Skin epidermis (tissue), 12 donors: ENCODE data around the gene PACRG.

Experiments used
- H3K27ac ChIP-seq, 21 experiments: fragments of 200-600 bp; sonication (generic) in 11 of 21; one replicate each; pipeline ENCODE4 v1.5.0; 2020; ENCODE audit warnings: mild to moderate bottlenecking in 3 of 21, inconsistent platforms in 2 of 21, moderate library complexity in 2 of 21
- H3K4me3 ChIP-seq, 7 experiments: fragments of 200-600 bp; sonication (generic) in 2 of 7; one replicate each; pipeline ENCODE4 v1.5.0; 2020; ENCODE audit warnings: inconsistent platforms in 2 of 7, mild to moderate bottlenecking in 2 of 7, moderate library complexity in 1 of 7

Gene PACRG

GRCh38 chr6:162854734-162855191, 127.0 kb downstream of the PACRG start:
- H3K4me3 ChIP-seq, result no peak overlapping the region
- H3K27ac ChIP-seq, result no peak overlapping the region

GRCh38 chr6:162856885-162857284, 129.1 kb downstream of the PACRG start:
- peak overlapping the region in 9 of 21 experiments; percentile 11 to 56 (median 40) for H3K27ac ChIP-seq
- peak overlapping the region in 1 of 7 experiments; percentile 19 for H3K4me3 ChIP-seq

DNA sequence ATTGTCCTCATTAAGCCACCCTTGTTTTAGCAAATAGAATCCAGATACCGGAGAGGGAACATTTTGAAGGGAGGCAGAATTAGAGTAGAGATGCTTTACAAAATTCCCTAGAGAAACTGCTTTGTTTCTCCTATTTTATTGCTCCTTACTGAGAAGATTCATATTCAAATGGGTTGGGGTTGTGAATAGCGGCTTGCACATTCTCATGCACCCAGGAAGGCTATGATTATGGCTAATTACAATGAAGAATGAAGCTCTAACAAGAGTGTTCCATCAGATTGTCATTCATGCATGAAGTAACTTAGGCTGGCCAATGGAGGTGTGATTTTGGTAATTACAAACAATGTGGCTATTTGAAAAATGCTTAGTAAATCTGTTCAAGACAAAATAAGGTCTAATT, 129.6 kb downstream of the PACRG start:
- Histone ChIP-seq H3K4me3 (peak overlapping the region in 1 of 7 experiments; percentile 19), H3K27ac (peak overlapping the region in 9 of 21 experiments; percentile 11 to 56 (median 40))

DNA sequence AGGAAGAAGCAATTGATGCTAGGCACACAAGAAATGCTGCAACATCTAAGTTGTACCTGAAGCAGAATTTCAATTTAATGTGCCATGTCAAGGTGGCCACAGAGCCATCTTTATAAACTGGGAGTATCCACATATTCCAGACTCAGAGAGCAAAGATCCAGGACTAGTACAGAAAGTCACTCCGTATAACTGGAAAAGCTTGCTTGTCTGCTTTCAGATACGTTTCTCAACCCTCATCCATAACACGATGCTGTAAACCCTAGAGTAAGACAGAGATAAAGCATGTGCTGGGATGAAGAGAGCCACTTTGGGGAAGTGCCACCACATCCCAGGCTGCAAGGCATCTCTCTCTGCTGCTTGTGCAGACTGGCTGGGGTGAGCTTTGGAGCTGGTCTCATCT, 134.7 kb downstream of the PACRG start:
- Histone ChIP-seq H3K4me3 (no peak overlapping the region), H3K27ac (no peak overlapping the region)

- Histone ChIP-seq H3K27ac (no peak overlapping the region), H3K4me3 (no peak overlapping the region)
Observed at GRCh38 chr6:162862941-162863340, 135.2 kb downstream of the PACRG start.

DNA sequence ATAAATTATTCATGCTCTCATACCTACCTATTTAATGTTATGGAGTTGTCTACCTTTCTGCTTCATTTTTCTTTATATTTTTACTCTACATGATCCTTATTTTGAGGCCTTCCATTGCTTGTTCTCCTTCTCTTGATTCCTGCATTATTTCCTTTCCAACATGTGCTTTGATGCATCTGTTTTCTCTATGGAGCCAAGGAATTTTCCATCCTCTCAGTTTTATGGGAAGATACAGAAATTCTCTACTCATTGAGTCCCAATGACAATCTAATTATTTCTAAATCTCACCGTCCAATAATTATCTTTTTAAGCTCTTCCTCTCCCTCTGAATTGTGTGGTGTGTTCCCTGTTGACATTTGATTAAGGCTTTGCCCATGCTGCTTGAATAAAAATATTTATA, 136.0 kb downstream of the PACRG start:
- Histone ChIP-seq H3K27ac (no peak overlapping the region), H3K4me3 (no peak overlapping the region)

GRCh38 chr6:162864911-162865310, 137.1 kb downstream of the PACRG start:
- Histone ChIP-seq H3K27ac (no peak overlapping the region), H3K4me3 (no peak overlapping the region)

DNA sequence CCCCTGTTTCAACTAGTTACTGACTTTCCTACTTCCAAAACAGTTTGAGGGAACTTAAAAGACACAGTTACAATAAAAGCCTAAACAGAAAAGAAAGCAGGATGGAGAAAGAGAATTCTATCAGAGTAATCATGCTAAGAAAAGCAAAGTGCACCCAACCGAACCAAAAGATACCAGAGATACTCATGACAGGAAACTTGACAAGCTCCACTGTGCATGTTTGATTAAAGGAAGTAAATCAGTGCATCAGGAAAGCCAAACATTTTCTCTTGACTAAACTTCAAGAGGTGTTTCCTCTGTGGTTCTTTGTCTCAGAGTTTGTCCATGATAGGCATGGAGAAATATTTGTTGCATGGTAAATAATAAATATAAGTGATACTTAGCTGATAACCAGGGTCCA, 138.9 kb downstream of the PACRG start:
- no peak overlapping the region for H3K4me3 ChIP-seq
- no peak overlapping the region for H3K27ac ChIP-seq

DNA sequence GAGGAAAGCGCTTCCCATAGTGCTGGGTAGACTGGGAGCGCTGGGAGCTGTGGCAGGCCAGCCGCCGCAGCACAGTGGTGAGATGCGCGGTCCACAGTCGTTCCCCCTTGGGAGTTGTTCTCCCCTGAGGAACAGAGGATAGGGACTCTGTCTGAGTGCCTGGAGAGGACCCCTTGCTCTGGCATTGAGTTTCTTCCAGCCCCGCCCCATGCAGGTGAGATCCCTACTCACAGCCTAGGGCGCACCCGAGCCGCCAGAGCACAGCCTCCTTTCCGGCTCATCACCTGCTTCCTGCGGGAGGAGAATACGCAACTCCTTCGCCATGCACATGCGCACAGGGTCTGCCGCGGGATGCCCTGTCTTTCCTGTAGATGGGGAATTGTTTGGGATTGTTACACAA, 140.6 kb downstream of the PACRG start:
- Histone ChIP-seq H3K27ac (no peak overlapping the region), H3K4me3 (no peak overlapping the region)

DNA sequence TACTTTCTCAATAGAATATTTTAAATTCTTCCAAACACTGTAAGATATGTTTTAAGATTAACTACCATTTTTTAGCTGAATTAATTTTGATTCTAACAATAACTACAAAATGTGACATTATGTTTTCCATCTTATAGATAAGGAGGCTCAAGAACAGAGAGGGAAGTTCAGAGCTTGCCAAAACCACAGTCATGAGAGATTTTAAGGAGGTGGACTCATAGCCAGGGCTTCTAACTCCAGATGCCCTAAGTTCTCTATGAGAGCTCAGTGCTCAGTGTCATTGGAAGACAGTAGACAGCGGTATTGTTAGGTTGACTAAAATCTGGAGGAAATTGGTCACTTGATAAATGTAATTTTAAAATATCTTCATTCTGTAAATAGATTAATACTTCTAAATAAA, 144.2 kb downstream of the PACRG start:
- H3K4me3 ChIP-seq, result no peak overlapping the region
- H3K27ac ChIP-seq, result no peak overlapping the region

DNA sequence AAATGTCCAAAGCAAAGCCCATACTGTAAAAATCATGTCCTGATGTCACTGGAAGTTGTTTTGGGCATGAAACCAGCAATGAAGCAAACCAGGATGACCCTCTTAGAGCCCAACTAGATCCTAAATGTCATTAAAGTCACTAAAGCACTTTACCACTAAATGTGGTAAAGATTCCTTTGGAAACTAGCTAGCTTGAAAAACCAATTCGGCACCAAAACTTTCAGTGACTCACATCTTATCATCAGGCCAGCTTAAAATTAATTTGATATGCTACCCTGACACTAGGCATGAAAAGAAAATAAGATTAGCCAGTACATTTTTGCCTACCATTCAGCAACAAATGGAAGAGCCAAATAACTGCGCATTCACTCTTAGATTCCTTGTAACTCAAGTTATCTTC, 145.8 kb downstream of the PACRG start:
- Histone ChIP-seq H3K4me3 (no peak overlapping the region), H3K27ac (no peak overlapping the region)

GRCh38 chr6:162875070-162875469, 147.3 kb downstream of the PACRG start:
- H3K27ac ChIP-seq, result no peak overlapping the region
- no peak overlapping the region for H3K4me3 ChIP-seq

DNA sequence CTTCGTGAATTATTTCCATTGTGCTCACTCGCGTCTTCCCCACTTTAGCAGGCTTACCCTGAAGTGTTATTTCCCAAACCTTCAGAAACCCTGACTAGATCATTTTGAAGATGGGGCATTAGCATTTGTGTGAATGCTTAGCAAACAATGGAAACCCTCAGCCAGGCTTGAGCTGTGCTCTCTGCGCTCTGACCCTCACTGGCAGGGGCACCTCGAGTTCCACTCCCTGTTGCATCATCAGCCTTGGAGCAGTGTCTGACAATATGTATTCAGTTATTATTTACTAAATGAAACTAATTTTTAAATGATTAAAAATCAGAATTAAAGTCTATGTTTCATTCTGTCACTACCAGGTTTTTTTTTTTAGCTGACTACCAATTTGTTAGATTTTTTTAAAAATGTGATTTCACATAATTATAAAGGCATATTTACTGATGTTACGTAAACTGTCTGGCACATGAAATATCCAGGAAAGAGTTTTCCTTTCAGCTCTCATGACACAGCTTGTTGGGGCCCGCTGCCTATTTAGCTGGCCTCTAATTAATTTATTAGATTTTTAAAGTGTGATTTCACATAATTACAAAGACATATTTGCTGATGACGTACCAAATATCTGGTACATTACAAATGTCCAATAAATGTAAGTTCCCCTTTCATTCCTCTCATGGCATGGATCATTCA, 155.2 kb downstream of the PACRG start:
- no peak overlapping the region for H3K4me3 ChIP-seq
- H3K27ac ChIP-seq, result no peak overlapping the region

- Histone ChIP-seq H3K4me3 (no peak overlapping the region), H3K27ac (no peak overlapping the region)
Observed at GRCh38 chr6:162887981-162888689, 160.4 kb downstream of the PACRG start.

- H3K4me3 ChIP-seq, result no peak overlapping the region
- H3K27ac ChIP-seq, result no peak overlapping the region
Observed at GRCh38 chr6:162889303-162889702, 161.5 kb downstream of the PACRG start.

DNA sequence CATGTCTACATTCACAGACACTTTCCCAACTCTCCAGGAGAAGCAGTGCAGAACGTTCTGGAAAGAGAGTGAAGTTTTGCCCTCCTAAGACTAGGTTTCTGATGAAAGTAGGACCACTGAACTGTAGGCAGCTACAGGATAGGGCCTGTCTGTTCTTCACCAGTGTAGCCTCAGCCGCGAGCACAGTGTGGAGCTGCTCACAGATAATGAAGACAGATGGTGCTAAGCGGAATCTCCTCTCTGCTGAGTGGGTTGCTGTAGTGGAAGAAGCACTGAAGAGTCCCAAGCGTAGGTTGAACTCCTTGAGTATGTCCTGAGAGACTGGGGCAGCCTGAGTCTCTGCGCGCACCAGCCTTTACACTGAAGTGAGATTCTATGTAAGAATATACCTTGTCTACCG, 170.2 kb downstream of the PACRG start:
- Histone ChIP-seq H3K4me3 (no peak overlapping the region), H3K27ac (no peak overlapping the region)

DNA sequence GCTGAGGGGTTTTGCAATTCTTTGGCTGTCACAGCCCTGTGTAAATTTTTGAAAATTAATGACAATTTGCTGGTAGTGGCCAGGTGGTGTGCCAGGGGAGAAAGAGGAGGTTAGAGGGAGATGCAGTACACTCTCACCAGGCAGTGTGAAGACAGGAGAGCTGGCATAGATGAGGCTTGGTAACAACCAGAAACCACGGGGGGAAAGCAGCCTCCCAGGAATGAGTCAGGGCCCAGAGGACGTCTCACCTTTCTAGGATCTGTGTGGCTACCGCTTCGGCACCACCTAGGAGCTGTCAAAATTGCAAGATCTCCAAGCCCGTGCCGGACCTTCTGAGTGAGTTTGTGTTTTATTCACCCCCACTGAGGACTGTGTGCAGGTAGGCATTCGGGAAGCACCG, 171.4 kb downstream of the PACRG start:
- no peak overlapping the region for H3K4me3 ChIP-seq
- H3K27ac ChIP-seq, result no peak overlapping the region

- Histone ChIP-seq H3K27ac (no peak overlapping the region), H3K4me3 (no peak overlapping the region)
Observed at GRCh38 chr6:162900503-162900902, 172.7 kb downstream of the PACRG start.

- Histone ChIP-seq H3K27ac (no peak overlapping the region), H3K4me3 (no peak overlapping the region)
Observed at GRCh38 chr6:162904069-162904663, 176.4 kb downstream of the PACRG start.

GRCh38 chr6:162906479-162906878, 178.7 kb downstream of the PACRG start:
- Histone ChIP-seq H3K27ac (no peak overlapping the region), H3K4me3 (no peak overlapping the region)

DNA sequence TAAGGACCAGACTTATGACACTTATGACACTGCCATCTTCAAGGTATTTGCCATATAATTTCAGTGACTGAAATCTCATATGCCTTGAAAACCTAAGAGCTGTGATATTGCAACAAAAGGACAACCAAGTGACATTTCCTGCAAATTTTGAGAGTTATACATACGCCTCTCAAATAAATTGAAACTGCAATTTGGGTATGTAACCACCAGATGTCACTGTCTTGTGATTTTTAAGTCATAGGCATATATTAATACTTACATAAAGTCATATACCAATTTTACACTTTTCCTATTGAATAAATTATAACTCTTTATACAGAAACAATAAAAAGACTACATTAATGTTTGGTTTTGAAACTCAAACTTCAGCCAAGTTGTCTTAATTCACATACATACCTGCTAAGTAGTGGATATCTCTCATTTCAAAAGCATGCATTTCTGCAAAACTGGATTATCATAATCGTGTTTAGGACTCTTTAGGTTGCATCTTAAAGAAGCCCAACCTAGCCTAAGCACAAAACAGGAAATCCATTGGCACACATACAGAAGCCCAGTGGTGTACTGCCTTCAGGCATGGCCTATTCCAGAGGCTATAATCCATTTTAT, 180.2 kb downstream of the PACRG start:
- Histone ChIP-seq H3K4me3 (no peak overlapping the region), H3K27ac (no peak overlapping the region)
